ENCODE measurements around the gene XPO6.

Gene XPO6

GRCh38 chr16:28188085-28188916 is 23.5 kb downstream of the XPO6 start:
- no peak overlapping the region for H3K27ac ChIP-seq

GRCh38 chr16:28187595-28188004 is 24.2 kb downstream of the XPO6 start:
- H3K27ac ChIP-seq, result no peak overlapping the region

More at GRCh38 chr16:28188085-28188916, 23.5 kb downstream of the XPO6 start:
- Histone ChIP-seq H3K4me1 (peaks cover 17% of the 10 kb centered on the region), H4K20me1 (peaks cover 100% of the 10 kb centered on the region), H3K27me3 (no peaks in the 10 kb centered on the region), H3K4me2 (no peak overlapping the region), H3K36me3 (peaks cover 75% of the 10 kb centered on the region), H3K9me3 (peaks cover 15% of the 10 kb centered on the region), H3K9ac (no peak overlapping the region), H3K4me3 (no peak overlapping the region)
- TF ChIP-seq Cebpa-rat (IDR thresholded peaks at IDR 0.05), result no peak

GRCh38 chr16:28186752-28187151 is 25.0 kb downstream of the XPO6 start:
- Histone ChIP-seq H3K9ac (no peak overlapping the region), H4K20me1 (peaks cover 100% of the 10 kb centered on the region), H3K36me3 (peaks cover 74% of the 10 kb centered on the region)

More at GRCh38 chr16:28187595-28188004, 24.2 kb downstream of the XPO6 start:
- Histone ChIP-seq H3K27me3 (no peaks in the 10 kb centered on the region), H3K9me3 (peaks cover 15% of the 10 kb centered on the region), H3K4me3 (no peak overlapping the region), H3K36me3 (peaks cover 76% of the 10 kb centered on the region), H4K20me1 (peaks cover 100% of the 10 kb centered on the region), H3K9ac (no peak overlapping the region), H3K4me2 (no peak overlapping the region), H3K4me1 (peaks cover 10% of the 10 kb centered on the region)
- TF ChIP-seq Cebpa-rat (IDR thresholded peaks at IDR 0.05), result no peak

GRCh38 chr16:28185696-28186095 is 26.1 kb downstream of the XPO6 start:
- Histone ChIP-seq H3K9me3 (peaks cover 15% of the 10 kb centered on the region), H3K36me3 (peaks cover 67% of the 10 kb centered on the region), H3K27me3 (no peaks in the 10 kb centered on the region), H3K4me3 (no peak overlapping the region), H3K4me1 (peaks cover 25% of the 10 kb centered on the region; the same call in 1 of the 2 replicates), H3K27ac (no peak overlapping the region), H3K9ac (no peak overlapping the region), H3K4me2 (no peak overlapping the region), H4K20me1 (peaks cover 100% of the 10 kb centered on the region)
- no peak for TF ChIP-seq Cebpa-rat (IDR thresholded peaks at IDR 0.05)

More at GRCh38 chr16:28186752-28187151, 25.0 kb downstream of the XPO6 start:
- Histone ChIP-seq H3K9me3 (peaks cover 15% of the 10 kb centered on the region), H3K4me1 (peaks cover 14% of the 10 kb centered on the region; the same call in 1 of the 2 replicates), H3K4me3 (no peak overlapping the region), H3K4me2 (no peak overlapping the region), H3K27ac (no peak overlapping the region), H3K27me3 (no peaks in the 10 kb centered on the region)
- TF ChIP-seq Cebpa-rat (IDR thresholded peaks at IDR 0.05), result no peak

GRCh38 chr16:28184625-28185024 is 27.1 kb downstream of the XPO6 start:
- H3K9me3 ChIP-seq, result peaks cover 15% of the 10 kb centered on the region
- peaks cover 100% of the 10 kb centered on the region for H4K20me1 ChIP-seq
- no peak overlapping the region for H3K4me2 ChIP-seq
- H3K27ac ChIP-seq, result no peak overlapping the region
- H3K36me3 ChIP-seq, result peaks cover 76% of the 10 kb centered on the region
- H3K4me1 ChIP-seq, result peaks cover 30% of the 10 kb centered on the region; the same call in 1 of the 2 replicates
- no peak for TF ChIP-seq Cebpa-rat (IDR thresholded peaks at IDR 0.05)
- no peak overlapping the region for H3K4me3 ChIP-seq
- H3K9ac ChIP-seq, result no peak overlapping the region
- H3K27me3 ChIP-seq, result no peaks in the 10 kb centered on the region

GRCh38 chr16:28183930-28184329 is 27.8 kb downstream of the XPO6 start:
- no peak overlapping the region for H3K27ac ChIP-seq
- H4K20me1 ChIP-seq, result peaks cover 99% of the 10 kb centered on the region

GRCh38 chr16:28183484-28183883 is 28.3 kb downstream of the XPO6 start:
- Histone ChIP-seq H3K4me2 (no peak overlapping the region), H3K4me1 (peaks cover 30% of the 10 kb centered on the region; the same call in 1 of the 2 replicates), H3K9ac (no peak overlapping the region), H3K4me3 (no peak overlapping the region), H4K20me1 (peaks cover 99% of the 10 kb centered on the region), H3K27me3 (no peaks in the 10 kb centered on the region), H3K27ac (no peak overlapping the region), H3K9me3 (peaks cover 15% of the 10 kb centered on the region), H3K36me3 (peaks cover 78% of the 10 kb centered on the region)
- no peak for TF ChIP-seq Cebpa-rat (IDR thresholded peaks at IDR 0.05)

More at GRCh38 chr16:28183930-28184329, 27.8 kb downstream of the XPO6 start:
- Histone ChIP-seq H3K4me2 (no peak overlapping the region), H3K4me3 (no peak overlapping the region), H3K4me1 (peaks cover 30% of the 10 kb centered on the region; the same call in 1 of the 2 replicates), H3K36me3 (peaks cover 76% of the 10 kb centered on the region), H3K9ac (no peak overlapping the region), H3K27me3 (no peaks in the 10 kb centered on the region), H3K9me3 (peaks cover 15% of the 10 kb centered on the region)
- TF ChIP-seq Cebpa-rat (IDR thresholded peaks at IDR 0.05), result no peak

GRCh38 chr16:28182801-28183200 is 29.0 kb downstream of the XPO6 start:
- Histone ChIP-seq H3K4me3 (no peak overlapping the region), H3K4me2 (no peak overlapping the region), H3K9me3 (peaks cover 15% of the 10 kb centered on the region), H3K27ac (no peak overlapping the region), H3K36me3 (peaks cover 78% of the 10 kb centered on the region), H3K27me3 (no peaks in the 10 kb centered on the region), H3K9ac (no peak overlapping the region), H3K4me1 (peaks cover 29% of the 10 kb centered on the region; the same call in 1 of the 2 replicates), H4K20me1 (peaks cover 99% of the 10 kb centered on the region)
- no peak for TF ChIP-seq Cebpa-rat (IDR thresholded peaks at IDR 0.05)

GRCh38 chr16:28182183-28182582 is 29.6 kb downstream of the XPO6 start:
- peaks cover 15% of the 10 kb centered on the region for H3K9me3 ChIP-seq
- no peak for TF ChIP-seq Cebpa-rat (IDR thresholded peaks at IDR 0.05)
- no peak overlapping the region for H3K4me3 ChIP-seq
- peaks cover 99% of the 10 kb centered on the region for H4K20me1 ChIP-seq
- peaks cover 78% of the 10 kb centered on the region for H3K36me3 ChIP-seq
- peaks cover 24% of the 10 kb centered on the region; the same call in 1 of the 2 replicates for H3K4me1 ChIP-seq
- H3K9ac ChIP-seq, result no peak overlapping the region
- H3K27me3 ChIP-seq, result no peaks in the 10 kb centered on the region
- no peak overlapping the region for H3K4me2 ChIP-seq
- H3K27ac ChIP-seq, result no peak overlapping the region

- no peak overlapping the region for H3K4me3 ChIP-seq
- peak overlapping the region; percentile 18; the same call in 1 of the 2 replicates for H3K4me2 ChIP-seq
- H3K36me3 ChIP-seq, result peaks cover 78% of the 10 kb centered on the region
- no peak overlapping the region for H3K9ac ChIP-seq
- no peaks in the 10 kb centered on the region for H3K27me3 ChIP-seq
- no peak for TF ChIP-seq Cebpa-rat (IDR thresholded peaks at IDR 0.05)
- H3K4me1 ChIP-seq, result peaks cover 24% of the 10 kb centered on the region; the same call in 1 of the 2 replicates
- H4K20me1 ChIP-seq, result peaks cover 98% of the 10 kb centered on the region
- H3K27ac ChIP-seq, result no peak overlapping the region
- H3K9me3 ChIP-seq, result peaks cover 15% of the 10 kb centered on the region
Measured at GRCh38 chr16:28181515-28181914, 30.2 kb downstream of the XPO6 start.

All from BLaER1 (cell line).